ENCODE results near the gene RRP9. TPM values are rescaled to one million over a fixed set of nuclear protein-coding genes. Genes with fewer than 3 reads are reported as not detected.

The RRP9 gene
- total RNA-seq, 2 donors from 2014 or later: 9.5 to 10.9 TPM

Other genes with a start within 250 kb of the RRP9 start
- 1 to 10 TPM; 2.2 to 2.9 TPM for gene GRM2, start 234.8 kb downstream of the RRP9 start, total RNA-seq
- gene IQCF6, start 162.7 kb downstream of the RRP9 start, total RNA-seq: not detected
- gene IQCF2, start 80.3 kb downstream of the RRP9 start, total RNA-seq: not detected
- gene IQCF5, start 66.3 kb downstream of the RRP9 start, total RNA-seq: not detected
- gene IQCF1, start 38.6 kb downstream of the RRP9 start, total RNA-seq: not detected
- gene PARP3, start 459 bp upstream of the RRP9 start, total RNA-seq: 10 to 100 TPM in 1 of 2 donors, 1 to 10 TPM in 1; 8.9 to 11.4 TPM
- gene GPR62, start 13.5 kb upstream of the RRP9 start, total RNA-seq: not detected
- gene PCBP4, start 25.6 kb upstream of the RRP9 start, total RNA-seq: 10 to 100 TPM; 20.2 to 28.7 TPM
- gene ABHD14B, start 32.1 kb upstream of the RRP9 start, total RNA-seq: 10 to 100 TPM; 34.8 to 51.1 TPM
- gene ABHD14A, start 33.2 kb upstream of the RRP9 start, total RNA-seq: 10 to 100 TPM; 13.9 to 14.6 TPM
- gene ACY1, start 41.6 kb upstream of the RRP9 start, total RNA-seq: 1 to 10 TPM; 7.1 to 7.6 TPM
- gene RPL29, start 54.0 kb upstream of the RRP9 start, total RNA-seq: 1,000 to 10,000 TPM; 1,359 to 1,493 TPM
- 10 to 100 TPM; 15.8 to 18.6 TPM for gene DUSP7, start 114.7 kb upstream of the RRP9 start, total RNA-seq
- 1 to 10 TPM in 1 of 2 donors, under 1 TPM in 1; 0.47 to 1.4 TPM for gene POC1A, start 212.5 kb upstream of the RRP9 start, total RNA-seq

Data from T-helper 17 cell (primary cell).